CD4-positive, CD25-positive, alpha-beta regulatory T cell (primary cell): ENCODE results near the gene CNTN2. TPM values are rescaled to one million over a fixed set of nuclear protein-coding genes. Genes with fewer than 3 reads are reported as not detected.
A peak's percentile ranks its signal among the peaks of the same experiment; 100 is the strongest.

ENCODE experiments used
- ATAC-seq, 2 donors: fragments of 150-1000 bp; cut with Tn5 transposase; one replicate each; pipeline ENCODE4 v1.10.0; 2021; ENCODE audit warnings: low read depth in 2 of 2, moderate number of reproducible peaks in 2 of 2, moderate library complexity in 1 of 2
- DNase-seq, 3 donors: peaks; one replicate each; pipeline versions ENCODE4 v3.0.0 to v3.0.0-alpha.2; 2012 to 2022; ENCODE audit warnings: mixed read lengths in 1 of 3
- H3K27ac ChIP-seq: one replicate; pipeline ENCODE4 v1.7.0; 2013; ENCODE audit warnings: mild to moderate bottlenecking, low read length; ENCODE audit not compliant: insufficient read depth, poor library complexity, severe bottlenecking
- H3K27me3 ChIP-seq: one replicate; pipeline ENCODE4 v1.7.0; 2013; ENCODE audit warnings: low read length; ENCODE audit not compliant: control insufficient read depth, insufficient read depth
- H3K36me3 ChIP-seq: one replicate; pipeline ENCODE4 v1.7.0; 2013; ENCODE audit warnings: mild to moderate bottlenecking, low read length, moderate library complexity; ENCODE audit not compliant: control insufficient read depth, insufficient read depth
- H3K4me1 ChIP-seq: 2 replicates; pipeline ENCODE4 v1.7.0; 2013; ENCODE audit warnings: mild to moderate bottlenecking, low read length; ENCODE audit not compliant: insufficient read depth, control insufficient read depth, poor library complexity, severe bottlenecking
- H3K4me3 ChIP-seq: one replicate; pipeline ENCODE4 v1.7.0; 2013; ENCODE audit warnings: low read depth, mild to moderate bottlenecking, low read length, moderate library complexity
- H3K9me3 ChIP-seq, 2 experiments: 1 replicate in 1 of 2; 2 replicates in 1 of 2; pipeline ENCODE4 v1.7.0; 2013; ENCODE audit warnings: low read length in 2 of 2, mild to moderate bottlenecking in 1 of 2, moderate library complexity in 1 of 2; ENCODE audit not compliant: control insufficient read depth in 2 of 2
- H3K27ac Mint-ChIP-seq, 3 donors: one replicate each; pipeline ENCODE4 v1.8.0; 2020 to 2022; ENCODE audit warnings: mild to moderate bottlenecking in 3 of 3, mixed read lengths in 3 of 3, moderate library complexity in 2 of 3
- H3K27me3 Mint-ChIP-seq: one replicate; pipeline ENCODE4 v1.8.0; 2022; ENCODE audit warnings: mild to moderate bottlenecking, mixed read lengths
- H3K36me3 Mint-ChIP-seq: one replicate; pipeline ENCODE4 v1.8.0; 2020; ENCODE audit warnings: mixed read lengths
- H3K4me1 Mint-ChIP-seq, 4 donors: one replicate each; pipeline ENCODE4 v1.8.0; 2020 to 2022; ENCODE audit warnings: mixed read lengths in 4 of 4, mild to moderate bottlenecking in 1 of 4
- H3K4me3 Mint-ChIP-seq, 4 donors: one replicate each; pipeline ENCODE4 v1.8.0; 2020 to 2022; ENCODE audit warnings: mild to moderate bottlenecking in 4 of 4, mixed read lengths in 4 of 4, moderate library complexity in 3 of 4
- H3K9me3 Mint-ChIP-seq, 7 donors: one replicate each; pipeline ENCODE4 v1.8.0; 2020 to 2022; ENCODE audit warnings: mixed read lengths in 7 of 7, mild to moderate bottlenecking in 3 of 7, moderate library complexity in 2 of 7
- polyA plus RNA-seq, 4 donors: library from polyadenylated mRNA; unstranded; fragments of 300-500 nt; fragmentation: Illumina TruSeq; gene quantifications; one replicate each; pipeline ENCODE4 v1.2.3, GENCODE V29; 2021
- total RNA-seq: library from RNA; stranded (reverse); gene quantifications from one replicate; pipeline ENCODE4 v1.2.3, GENCODE V29; 2022

The CNTN2 gene
- total and polyA plus RNA-seq, 5 donors from 2014 or later = not detected

- Mint-ChIP-seq H3K36me3 (no peaks in the 10 kb centered on the region), H3K4me3 (no peak overlapping the region), H3K9me3 (peaks cover 0 to 2% (median 0%) of the 10 kb centered on the region in 7 donors), H3K27ac (no peak overlapping the region), H3K4me1 (peaks cover 0 to 5% (median 0%) of the 10 kb centered on the region in 4 donors), H3K27me3 (peaks cover 9% of the 10 kb centered on the region)
- no peak for ATAC-seq
- Histone ChIP-seq H3K4me3 (no peak overlapping the region), H3K4me1 (peaks cover 4% of the 10 kb centered on the region), H3K27me3 (no peaks in the 10 kb centered on the region), H3K36me3 (no peaks in the 10 kb centered on the region), H3K27ac (no peak overlapping the region), H3K9me3 (no peaks in the 10 kb centered on the region)
- DNase-seq = no peak
These were observed 21.3 kb downstream of the CNTN2 start for GRCh38 chr1:205064301-205064700.

- Mint-ChIP-seq H3K36me3 (no peaks in the 10 kb centered on the region), H3K4me1 (peaks cover 0 to 5% (median 0%) of the 10 kb centered on the region in 4 donors), H3K9me3 (peaks cover 0 to 2% (median 0%) of the 10 kb centered on the region in 7 donors), H3K27me3 (peaks cover 9% of the 10 kb centered on the region), H3K4me3 (no peak overlapping the region), H3K27ac (no peak overlapping the region)
- no peak for DNase-seq
- Histone ChIP-seq H3K27me3 (no peaks in the 10 kb centered on the region), H3K9me3 (no peaks in the 10 kb centered on the region), H3K4me3 (no peak overlapping the region), H3K36me3 (no peaks in the 10 kb centered on the region), H3K27ac (no peak overlapping the region), H3K4me1 (peaks cover 4% of the 10 kb centered on the region)
- ATAC-seq = no peak
These were observed 21.8 kb downstream of the CNTN2 start for GRCh38 chr1:205064741-205065316.

DNA sequence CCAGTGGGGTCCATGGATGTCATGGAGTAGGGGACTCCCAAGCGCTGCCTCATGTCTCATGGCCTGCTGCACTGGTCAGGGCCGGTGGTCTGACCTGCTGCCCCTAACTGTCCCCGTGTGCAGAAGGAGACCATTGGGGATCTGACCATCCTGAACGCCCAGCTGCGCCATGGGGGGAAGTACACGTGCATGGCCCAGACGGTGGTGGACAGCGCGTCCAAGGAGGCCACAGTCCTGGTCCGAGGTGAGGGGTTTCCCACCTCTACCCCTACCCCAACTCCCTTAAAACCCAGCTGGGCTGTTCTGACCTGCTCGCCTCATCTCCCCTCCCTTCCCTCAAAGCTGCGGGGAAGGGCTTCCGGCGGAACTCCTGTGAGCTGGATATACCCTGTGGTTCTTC lies 22.7 kb downstream of the CNTN2 start:
- Mint-ChIP-seq H3K9me3 (peaks cover 0 to 2% (median 0%) of the 10 kb centered on the region in 7 donors), H3K27me3 (peaks cover 9% of the 10 kb centered on the region), H3K4me1 (peaks cover 0 to 5% (median 0%) of the 10 kb centered on the region in 4 donors), H3K27ac (no peak overlapping the region), H3K4me3 (no peak overlapping the region), H3K36me3 (no peaks in the 10 kb centered on the region)
- no peak overlapping the region for H3K27ac ChIP-seq
- no peaks in the 10 kb centered on the region for H3K27me3 ChIP-seq
- H3K4me1 ChIP-seq = peaks cover 4% of the 10 kb centered on the region
- no peaks in the 10 kb centered on the region for H3K9me3 ChIP-seq
- no peaks in the 10 kb centered on the region for H3K36me3 ChIP-seq
- DNase-seq (no peak), ATAC-seq (no peak)
- no peak overlapping the region for H3K4me3 ChIP-seq

DNA sequence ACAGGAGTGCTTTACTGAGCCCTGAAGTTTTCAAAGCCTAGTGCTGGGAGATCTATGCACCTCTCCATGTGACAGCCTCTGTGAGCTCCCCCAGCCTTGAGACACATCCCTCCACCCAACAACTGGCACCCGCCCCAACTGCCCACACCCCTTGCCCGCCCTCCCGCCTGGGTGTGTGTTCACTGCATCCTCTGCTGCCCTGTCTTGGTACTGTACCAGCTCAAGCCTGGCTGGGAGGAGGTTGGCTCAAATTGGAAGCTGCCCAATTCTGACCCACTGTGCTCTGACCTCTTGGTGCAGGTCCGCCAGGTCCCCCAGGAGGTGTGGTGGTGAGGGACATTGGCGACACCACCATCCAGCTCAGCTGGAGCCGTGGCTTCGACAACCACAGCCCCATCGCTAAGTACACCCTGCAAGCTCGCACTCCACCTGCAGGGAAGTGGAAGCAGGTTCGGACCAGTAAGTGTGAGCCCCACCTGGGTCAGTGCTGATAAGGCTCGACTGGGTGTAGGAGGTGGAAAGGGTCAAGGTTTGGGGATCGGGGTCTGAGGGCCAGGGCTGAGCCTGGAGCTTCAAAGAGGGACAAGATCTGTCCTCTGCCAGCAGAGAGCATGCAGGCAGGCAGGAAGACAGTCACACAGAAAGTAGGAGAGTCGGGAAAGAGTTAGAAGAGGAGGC lies 23.3 kb downstream of the CNTN2 start:
- H3K4me1 Mint-ChIP-seq = peaks cover 0 to 5% (median 0%) of the 10 kb centered on the region in 4 donors
- ATAC-seq = no peak
- peaks cover 0 to 2% (median 0%) of the 10 kb centered on the region in 7 donors for H3K9me3 Mint-ChIP-seq
- H3K4me3 Mint-ChIP-seq = no peak overlapping the region
- peak overlapping the region in 1 of 3 donors; percentile 67 for H3K27ac Mint-ChIP-seq
- no peaks in the 10 kb centered on the region for H3K36me3 ChIP-seq
- H3K4me1 ChIP-seq = peaks cover 4% of the 10 kb centered on the region
- H3K4me3 ChIP-seq = no peak overlapping the region
- no peak overlapping the region for H3K27ac ChIP-seq
- H3K36me3 Mint-ChIP-seq = no peaks in the 10 kb centered on the region
- no peaks in the 10 kb centered on the region for H3K27me3 ChIP-seq
- H3K9me3 ChIP-seq = no peaks in the 10 kb centered on the region
- no peak for DNase-seq
- peaks cover 9% of the 10 kb centered on the region for H3K27me3 Mint-ChIP-seq

- Histone ChIP-seq H3K27ac (no peak overlapping the region), H3K27me3 (no peaks in the 10 kb centered on the region), H3K9me3 (no peaks in the 10 kb centered on the region), H3K4me3 (no peak overlapping the region), H3K4me1 (no peaks in the 10 kb centered on the region), H3K36me3 (no peaks in the 10 kb centered on the region)
- ATAC-seq = no peak
- Mint-ChIP-seq H3K4me3 (no peak overlapping the region), H3K9me3 (peaks cover 0 to 2% (median 0%) of the 10 kb centered on the region in 7 donors), H3K36me3 (no peaks in the 10 kb centered on the region), H3K4me1 (no peaks in the 10 kb centered on the region), H3K27ac (no peak overlapping the region), H3K27me3 (peaks cover 9% of the 10 kb centered on the region)
- DNase-seq = no peak
These were observed 24.0 kb downstream of the CNTN2 start for GRCh38 chr1:205067031-205067430.

GRCh38 chr1:205068001-205068400 lies 25.0 kb downstream of the CNTN2 start:
- no peak overlapping the region for H3K27ac Mint-ChIP-seq
- DNase-seq (no peak), ATAC-seq (no peak)
- H3K9me3 Mint-ChIP-seq = peaks cover 0 to 2% (median 0%) of the 10 kb centered on the region in 7 donors
- no peaks in the 10 kb centered on the region for H3K4me1 ChIP-seq
- no peak overlapping the region for H3K4me3 ChIP-seq
- no peak overlapping the region for H3K4me3 Mint-ChIP-seq
- H3K27me3 Mint-ChIP-seq = peaks cover 9% of the 10 kb centered on the region
- H3K36me3 ChIP-seq = no peaks in the 10 kb centered on the region
- no peaks in the 10 kb centered on the region for H3K4me1 Mint-ChIP-seq
- H3K9me3 ChIP-seq = no peaks in the 10 kb centered on the region
- H3K36me3 Mint-ChIP-seq = no peaks in the 10 kb centered on the region
- no peak overlapping the region for H3K27ac ChIP-seq
- no peaks in the 10 kb centered on the region for H3K27me3 ChIP-seq

DNA sequence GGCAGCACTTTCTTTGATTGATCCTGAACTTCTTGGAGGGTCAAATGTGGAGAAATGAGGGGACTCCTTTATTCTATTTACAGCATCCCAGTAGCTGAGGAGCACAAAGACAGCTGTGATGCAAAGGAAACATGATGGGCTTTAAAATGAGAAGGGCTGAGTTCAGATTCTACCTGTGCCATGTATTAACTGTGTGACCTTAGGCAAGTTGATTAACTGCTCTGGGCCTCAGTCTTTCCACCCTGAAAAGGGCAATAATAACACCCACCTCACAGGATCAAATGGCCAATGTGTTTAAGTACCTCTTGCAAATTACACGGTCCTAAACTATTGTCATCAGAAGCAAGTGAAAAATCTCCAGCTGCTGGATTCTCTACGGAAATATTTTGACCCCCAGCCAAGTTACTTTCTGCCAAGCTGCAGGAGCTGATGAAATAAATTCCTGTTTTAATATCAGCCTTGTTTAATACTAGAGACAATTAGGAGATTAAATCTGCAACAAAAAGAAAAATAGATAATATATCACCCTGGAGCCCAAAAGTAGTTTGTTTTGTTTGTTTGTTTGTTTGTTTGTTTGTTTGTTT lies 25.5 kb downstream of the CNTN2 start:
- no peaks in the 10 kb centered on the region for H3K4me1 ChIP-seq
- no peak for DNase-seq
- Mint-ChIP-seq H3K9me3 (peaks cover 0 to 2% (median 0%) of the 10 kb centered on the region in 7 donors), H3K4me3 (no peak overlapping the region), H3K27me3 (peaks cover 9% of the 10 kb centered on the region), H3K36me3 (no peaks in the 10 kb centered on the region), H3K4me1 (no peaks in the 10 kb centered on the region), H3K27ac (no peak overlapping the region)
- H3K9me3 ChIP-seq = no peaks in the 10 kb centered on the region
- no peak overlapping the region for H3K27ac ChIP-seq
- no peaks in the 10 kb centered on the region for H3K27me3 ChIP-seq
- no peak for ATAC-seq
- no peak overlapping the region for H3K4me3 ChIP-seq
- H3K36me3 ChIP-seq = no peaks in the 10 kb centered on the region
